OCI-LY1 (cell line): ENCODE data around the gene GRK6.
A peak's percentile ranks its signal among the peaks of the same experiment; 100 is the strongest.

Experiments used
- H2AFZ ChIP-seq: fragments of 200-600 bp; sonication (generic), shearing (Covaris generic); 2 replicates; pipeline ENCODE4 v1.6.0; 2014; ENCODE audit warnings: antibody characterized with exemption, mild to moderate bottlenecking, low read length
- H3F3A ChIP-seq: fragments of 200-600 bp; sonication (generic), shearing (Covaris generic); 2 replicates; pipeline ENCODE4 v1.6.0; 2014; ENCODE audit warnings: mild to moderate bottlenecking, antibody characterized with exemption, low read length, moderate library complexity; ENCODE audit not compliant: insufficient read depth
- H3K27ac ChIP-seq: fragments of 200-600 bp; sonication (generic); 2 replicates; pipeline ENCODE4 v1.5.1; 2014; ENCODE audit warnings: low read length, mixed run types, mild to moderate bottlenecking, low read depth; ENCODE audit not compliant: poor library complexity, severe bottlenecking
- H3K27me3 ChIP-seq: fragments of 200-600 bp; sonication (generic); 2 replicates; pipeline ENCODE4 v1.6.0; 2014; ENCODE audit warnings: antibody characterized with exemption, mild to moderate bottlenecking, low read length, moderate library complexity; ENCODE audit not compliant: insufficient read depth
- H3K36me3 ChIP-seq: fragments of 200-600 bp; sonication (generic); 2 replicates; pipeline ENCODE4 v1.6.1; 2014; ENCODE audit warnings: mild to moderate bottlenecking, antibody characterized with exemption, low read length, moderate library complexity, mixed read lengths; ENCODE audit not compliant: insufficient read depth
- H3K4me1 ChIP-seq: fragments of 200-600 bp; sonication (generic); 2 replicates; pipeline ENCODE4 v1.5.1; 2014; ENCODE audit warnings: mild to moderate bottlenecking, low read length, moderate library complexity; ENCODE audit not compliant: insufficient read depth, severe bottlenecking
- H3K4me2 ChIP-seq: fragments of 200-600 bp; sonication (generic), shearing (Covaris generic); 2 replicates; pipeline ENCODE4 v1.6.1; 2014; ENCODE audit warnings: low read length
- H3K4me3 ChIP-seq: fragments of 200-600 bp; sonication (generic); 2 replicates; pipeline ENCODE4 v1.5.1; 2014; ENCODE audit warnings: low read length, low read depth, mild to moderate bottlenecking, mixed read lengths; ENCODE audit not compliant: poor library complexity, severe bottlenecking
- H3K79me2 ChIP-seq: fragments of 200-600 bp; shearing (Covaris generic); 2 replicates; pipeline ENCODE4 v1.6.1; 2016; ENCODE audit warnings: mixed run types, low read length, mixed read lengths; ENCODE audit not compliant: insufficient read depth
- H3K9ac ChIP-seq: fragments of 200-600 bp; sonication (generic), shearing (Covaris generic); 2 replicates; pipeline ENCODE4 v1.6.1; 2014; ENCODE audit warnings: mild to moderate bottlenecking, low read length, mixed read lengths
- H3K9me2 ChIP-seq: fragments of 200-600 bp; sonication (generic), shearing (Covaris generic); 2 replicates; pipeline ENCODE4 v1.6.1; 2014; ENCODE audit warnings: low read depth, mild to moderate bottlenecking, low read length, mixed read lengths
- H3K9me3 ChIP-seq: fragments of 200-600 bp; shearing (Covaris generic); 2 replicates; pipeline ENCODE4 v1.6.1; 2014; ENCODE audit warnings: low read length, mixed read lengths
- H4K20me1 ChIP-seq: fragments of 200-600 bp; sonication (generic), shearing (Covaris generic); 2 replicates; pipeline ENCODE4 v1.6.0; 2016; ENCODE audit warnings: mild to moderate bottlenecking, low read length; ENCODE audit not compliant: insufficient read depth
- CTCF ChIP-seq: fragments of 200-600 bp; sonication (generic), shearing (Covaris generic); IDR thresholded peaks from 2 replicates; pipeline ENCODE4 v1.5.1; 2017; ENCODE audit warnings: mild to moderate bottlenecking, antibody characterized with exemption, low read length, moderate library complexity, mixed read lengths
- EZH2 ChIP-seq: fragments of 200-600 bp; sonication (generic), shearing (Covaris generic); IDR thresholded peaks from 2 replicates; pipeline ENCODE4 v1.8.0; 2017; ENCODE audit warnings: borderline replicate concordance, mixed run types, mild to moderate bottlenecking, antibody characterized with exemption, low read length, moderate library complexity, mixed read lengths

Gene GRK6

GRCh38 chr5:177421062-177421798 is 5.2 kb upstream of the GRK6 start:
- Histone ChIP-seq H3K4me3 (no peak overlapping the region), H3F3A (no peaks in the 10 kb centered on the region), H3K4me1 (peaks cover 16% of the 10 kb centered on the region), H3K27me3 (no peaks in the 10 kb centered on the region), H3K9me3 (no peaks in the 10 kb centered on the region), H3K27ac (no peak overlapping the region), H3K79me2 (no peaks in the 10 kb centered on the region), H4K20me1 (no peaks in the 10 kb centered on the region), H3K9me2 (no peaks in the 10 kb centered on the region), H3K36me3 (no peaks in the 10 kb centered on the region), H3K4me2 (no peak overlapping the region), H2AFZ (no peak overlapping the region), H3K9ac (no peak overlapping the region)
- TF ChIP-seq EZH2 (no peak), CTCF (no peak)

GRCh38 chr5:177423671-177424070 is 2.8 kb upstream of the GRK6 start:
- Histone ChIP-seq H3K4me1 (peaks cover 34% of the 10 kb centered on the region), H2AFZ (no peak overlapping the region), H3K4me3 (no peak overlapping the region), H4K20me1 (no peaks in the 10 kb centered on the region), H3K27me3 (no peaks in the 10 kb centered on the region), H3K79me2 (no peaks in the 10 kb centered on the region), H3F3A (no peaks in the 10 kb centered on the region), H3K4me2 (no peak overlapping the region), H3K9ac (no peak overlapping the region), H3K27ac (no peak overlapping the region), H3K9me3 (no peaks in the 10 kb centered on the region), H3K36me3 (no peaks in the 10 kb centered on the region), H3K9me2 (no peaks in the 10 kb centered on the region)
- no peak for TF ChIP-seq EZH2
- no peak for TF ChIP-seq CTCF

GRCh38 chr5:177425196-177425800 is 1.2 kb upstream of the GRK6 start:
- Histone ChIP-seq H4K20me1 (no peaks in the 10 kb centered on the region), H3K9ac (peak overlapping the region; percentile 67), H2AFZ (peak overlapping the region; percentile 23; the same call in 1 of the 2 replicates), H3K27ac (peak overlapping the region; percentile 66), H3F3A (no peaks in the 10 kb centered on the region), H3K9me2 (no peaks in the 10 kb centered on the region), H3K4me2 (peak overlapping the region; percentile 80), H3K9me3 (no peaks in the 10 kb centered on the region), H3K27me3 (no peaks in the 10 kb centered on the region), H3K4me1 (peaks cover 50% of the 10 kb centered on the region), H3K4me3 (peak overlapping the region; percentile 63), H3K79me2 (no peaks in the 10 kb centered on the region), H3K36me3 (peaks cover 4% of the 10 kb centered on the region; the same call in 1 of the 2 replicates)
- TF ChIP-seq CTCF (no peak), EZH2 (no peak)
